Pancreas (tissue), 10 donors: ENCODE measurements around the gene BAD. TPM values are rescaled to one million over a fixed set of nuclear protein-coding genes. Genes with fewer than 3 reads are reported as not detected.
A peak's percentile ranks its signal among the peaks of the same experiment; 100 is the strongest.

ENCODE experiments used
- ATAC-seq, 4 donors: fragments of 200-7000 bp; cut with Tn5 transposase; one replicate each; pipeline versions ENCODE4 v1.8.0 to v1.9.1; 2020; ENCODE audit warnings: mild to moderate bottlenecking in 4 of 4, moderate library complexity in 4 of 4
- DNase-seq, 6 donors: peaks; one replicate each; pipeline ENCODE4 v3.0.0-alpha.2; 2020
- FAIRE-seq: peaks from 2 replicates; lab custom pipeline; 2012; peaks lifted over from hg19 to GRCh38; lab: Jason Lieb, UNC
- H3K27ac ChIP-seq, 4 donors: fragments of 200-600 bp; sonication (generic); 1 replicate in 3 of 4; 2 replicates in 1 of 4; pipeline versions ENCODE4 v1.5.0 to v1.8.0; 2020
- H3K27me3 ChIP-seq, 4 donors: fragments of 200-600 bp; one replicate each; pipeline ENCODE4 v1.8.0; 2021
- H3K36me3 ChIP-seq, 3 donors: fragments of 200-600 bp; sonication (generic) in 1 of 3; one replicate each; pipeline versions ENCODE4 v1.5.0 to v1.8.0; 2020 to 2021
- H3K4me1 ChIP-seq, 3 donors: fragments of 200-600 bp; one replicate each; pipeline ENCODE4 v1.8.0; 2021
- H3K4me3 ChIP-seq, 4 donors: fragments of 200-600 bp; sonication (generic) in 2 of 4; one replicate each; pipeline versions ENCODE4 v1.5.0 to v1.8.0; 2020 to 2021
- H3K9me3 ChIP-seq, 4 donors: fragments of 200-600 bp; one replicate each; pipeline ENCODE4 v1.8.0; 2021
- CTCF ChIP-seq, 4 donors: fragments of 200-600 bp; sonication (generic) in 3 of 4; IDR thresholded peaks; one replicate each; pipeline versions ENCODE4 v1.5.0 to v1.8.0; 2021; ENCODE audit warnings: antibody characterized with exemption in 4 of 4
- WGBS, 2 donors: extraction: QIAGEN DNeasy Blood & Tissue Kit; methylation state at CpG; one replicate each; pipeline ENCODE4 v1.1.7; 2013; 5-methylcytosine and 5-hydroxymethylcytosine counted together
- intact Hi-C, 3 donors: fragments of 100-400 bp; cut with DNase I; formaldehyde crosslinking; loops; one replicate each; pipeline versions ENCODE4 v1.11.1 to v1.14.2; 2022
- polyA plus RNA-seq, 2 donors: library from polyadenylated mRNA; stranded (reverse); fragments of 200-250 nt; gene quantifications; one replicate each; pipeline ENCODE4 v1.2.3, GENCODE V29; 2013
- total RNA-seq, 6 donors: library from RNA; stranded (reverse); fragmentation: NEBNext Ultra II Directional in 4 of 6; extraction: Animal tissue kit (Norgen Biotek cat#: 25700) in 4 of 6; gene quantifications; one replicate each; pipeline versions ENCODE4 v1.2.1 to v1.2.4, GENCODE V29; 2021 to 2023
- donor health status: healthy with polysubstance abuse.
- donor health status: DM: no; HTN: no; CAD: no; lungs with moderate emphysema.
- donor health status: DM: no; HTN: no; CAD: no.
- donor health status: control.
- donor health status: control.
- donor health status: Bipolar disorder and iron deficiency.
- donor health status: DM: yes; HTN: yes; CAD: no.
- donor health status: DM: no; HTN: no; CAD: no.
- donor health status: DM: no; HTN: no; CAD: no.
- donor health status: DM: yes; HTN: yes; CAD: no.

Gene BAD
- total and polyA plus RNA-seq, 8 donors, result 21.5 to 66.3 (median 24.5) TPM

GRCh38 chr11:64245797-64246620 lies 38.5 kb downstream of the BAD start:
- peak; percentile 8 to 22 (median 17) for ATAC-seq
- H3K27me3 ChIP-seq, result no peaks in the 10 kb centered on the region
- intact Hi-C loops, result no loop called here
- H3K4me1 ChIP-seq, result peaks cover 0 to 24% (median 17%) of the 10 kb centered on the region in 3 donors
- TF ChIP-seq CTCF (IDR thresholded peaks at IDR 0.05), result no peak
- H3K9me3 ChIP-seq, result no peaks in the 10 kb centered on the region
- peak; percentile 84 to 92 (median 88) for DNase-seq
- H3K36me3 ChIP-seq, result no peaks in the 10 kb centered on the region
- 1% methylated on average over 31 to 46 of the region's 46 CpGs for WGBS, 2 donors
- H3K4me3 ChIP-seq, result peak overlapping the region; percentile 35 to 75 (median 62)
- FAIRE-seq, result no peak
- H3K27ac ChIP-seq, result peak overlapping the region; percentile 76 to 89 (median 83)

GRCh38 chr11:64245401-64245796 lies 39.1 kb downstream of the BAD start:
- peak overlapping the region; percentile 35 to 75 (median 62) for H3K4me3 ChIP-seq
- 3 to 5% methylated on average over 6 of the region's 6 CpGs for WGBS, 2 donors
- DNase-seq (peak; percentile 81 to 92 (median 89)), FAIRE-seq (no peak), ATAC-seq (peak in 3 of 4 donors; percentile 1 to 13 (median 3))
- peak overlapping the region; percentile 76 to 89 (median 83) for H3K27ac ChIP-seq
- no peaks in the 10 kb centered on the region for H3K36me3 ChIP-seq
- TF ChIP-seq CTCF (IDR thresholded peaks at IDR 0.05), result no peak
- no peaks in the 10 kb centered on the region for H3K9me3 ChIP-seq
- H3K27me3 ChIP-seq, result no peaks in the 10 kb centered on the region
- peaks cover 1 to 24% (median 13%) of the 10 kb centered on the region in 3 donors for H3K4me1 ChIP-seq
- intact Hi-C loops, result no loop called here

- Histone ChIP-seq H3K9me3 (no peaks in the 10 kb centered on the region), H3K4me3 (peak overlapping the region in 3 of 4 donors; percentile 35 to 70 (median 54)), H3K36me3 (no peaks in the 10 kb centered on the region), H3K27me3 (no peaks in the 10 kb centered on the region), H3K4me1 (peaks cover 5 to 28% (median 17%) of the 10 kb centered on the region in 3 donors), H3K27ac (peak overlapping the region; percentile 76 to 89 (median 83))
- intact Hi-C loops, result no loop called here
- FAIRE-seq (no peak), ATAC-seq (no peak), DNase-seq (no peak)
- WGBS, 2 donors, result 8 to 16% methylated on average over 6 of the region's 6 CpGs
- no peak for TF ChIP-seq CTCF (IDR thresholded peaks at IDR 0.05)
Observed at GRCh38 chr11:64244966-64245365, 39.5 kb downstream of the BAD start.

- intact Hi-C loops, result no loop called here
- Histone ChIP-seq H3K27ac (peak overlapping the region in 1 of 4 donors; percentile 88), H3K9me3 (no peaks in the 10 kb centered on the region), H3K27me3 (no peaks in the 10 kb centered on the region), H3K36me3 (no peaks in the 10 kb centered on the region), H3K4me3 (peak overlapping the region in 2 of 4 donors; percentile 54 to 70), H3K4me1 (peaks cover 14 to 36% (median 25%) of the 10 kb centered on the region in 3 donors)
- TF ChIP-seq CTCF (IDR thresholded peaks at IDR 0.05), result no peak
- DNase-seq (no peak), FAIRE-seq (no peak), ATAC-seq (no peak)
- 32 to 37% methylated on average over 5 of the region's 5 CpGs for WGBS, 2 donors
Observed at GRCh38 chr11:64244107-64244506, 40.4 kb downstream of the BAD start.
